HG03460 (cell line): ENCODE measurements around the gene NAA10.

ENCODE experiments used
- ATAC-seq: cut with Tn5 transposase; IDR thresholded peaks from one replicate; pipeline ENCODE4 v1.9.1; 2021; ENCODE audit not compliant: unreplicated experiment

The NAA10 gene

GRCh38 chrX:153948847-153949805 is 14.3 kb upstream of the NAA10 start:
- ATAC-seq, result no peak

- ATAC-seq, result no peak
Observed at GRCh38 chrX:153948002-153948466, 13.2 kb upstream of the NAA10 start.

- peak; percentile 66 for ATAC-seq
Observed at GRCh38 chrX:153947009-153947769, 12.4 kb upstream of the NAA10 start.

GRCh38 chrX:153945956-153946943 is 11.4 kb upstream of the NAA10 start:
- ATAC-seq, result no peak

- ATAC-seq, result no peak
Observed at GRCh38 chrX:153944800-153945150, 9.9 kb upstream of the NAA10 start.

- ATAC-seq, result no peak
Observed at GRCh38 chrX:153944140-153944799, 9.4 kb upstream of the NAA10 start, which contains the start of gene RENBP. RENBP (minus strand) TSS chrX:153944643; CDS start chrX:153944610, 33 bp downstream.

- ATAC-seq, result no peak
Observed at GRCh38 chrX:153941336-153942252, 6.8 kb upstream of the NAA10 start.

GRCh38 chrX:153939573-153939972 is 4.7 kb upstream of the NAA10 start:
- ATAC-seq, result no peak

- no peak for ATAC-seq
Observed at GRCh38 chrX:153938226-153938786, 3.5 kb upstream of the NAA10 start.

- ATAC-seq, result no peak
Observed at GRCh38 chrX:153937056-153937455, 2.2 kb upstream of the NAA10 start.

- no peak for ATAC-seq
Observed at GRCh38 chrX:153935326-153935851, 552 bp upstream of the NAA10 start.

- ATAC-seq, result peak; percentile 10
Observed at GRCh38 chrX:153934148-153934761, 582 bp downstream of the NAA10 start.

- ATAC-seq, result no peak
Observed at GRCh38 chrX:153933748-153934147, 1.1 kb downstream of the NAA10 start.

- no peak for ATAC-seq
Observed at GRCh38 chrX:153932220-153932915, 2.5 kb downstream of the NAA10 start.

GRCh38 chrX:153931748-153932147 is 3.1 kb downstream of the NAA10 start:
- ATAC-seq, result no peak

GRCh38 chrX:153931151-153931550 is 3.7 kb downstream of the NAA10 start:
- no peak for ATAC-seq
